GM12874 (cell line): ENCODE results near the gene TEP1.

Source experiments
- TF ChIP-seq, protein P1 (sequence below): IDR thresholded peaks from 2 replicates; pipeline ENCODE4 v1.5.1; 2011; ENCODE audit warnings: low read depth, mild to moderate bottlenecking, control low read depth, low read length, moderate library complexity; ENCODE audit not compliant: insufficient read depth

The TEP1 gene

DNA sequence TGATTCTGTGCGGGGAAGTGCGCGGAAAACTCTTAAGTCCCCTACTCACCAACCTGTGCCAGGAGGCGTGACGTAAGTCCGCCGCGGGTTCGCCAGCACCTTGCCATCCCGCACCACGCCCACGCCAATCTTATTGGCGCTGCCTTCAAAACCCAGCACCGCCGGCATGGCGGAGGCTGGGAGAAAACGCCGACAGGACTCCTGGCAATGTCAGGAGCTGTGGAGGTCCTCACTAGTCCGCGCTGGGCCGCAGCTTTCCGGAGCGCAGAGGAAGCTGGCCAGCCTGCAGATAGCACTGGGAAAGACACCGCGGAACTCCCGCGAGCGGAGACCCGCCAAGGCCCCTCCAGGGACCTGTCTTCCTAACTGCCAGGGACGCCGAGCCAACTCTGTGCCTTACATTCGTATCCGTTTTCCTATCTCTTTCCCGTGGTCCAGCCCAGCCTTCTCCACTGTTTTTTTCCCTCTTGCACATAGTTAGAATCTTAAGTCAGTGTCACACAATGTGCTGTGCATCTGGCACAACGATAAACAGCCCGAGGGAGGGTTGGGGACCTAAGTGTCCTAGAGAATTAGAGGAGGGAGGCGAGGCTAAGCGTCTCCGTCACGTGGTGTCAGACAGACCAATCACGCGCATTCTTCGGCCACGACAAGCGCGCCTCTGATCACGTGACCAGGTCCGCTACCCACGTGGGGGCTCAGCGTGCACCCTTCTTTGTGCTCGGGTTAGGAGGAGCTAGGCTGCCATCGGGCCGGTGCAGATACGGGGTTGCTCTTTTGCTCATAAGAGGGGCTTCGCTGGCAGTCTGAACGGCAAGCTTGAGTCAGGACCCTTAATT, 41.4 kb upstream of the TEP1 start, which contains the start of the genes APEX1 and OSGEP:
APEX1 (plus strand) TSS at position 711 of the 839 bp plus-strand sequence. CDS start 420 bp downstream, outside the sequence.
OSGEP (minus strand) TSS at position 297 of the 839 bp plus-strand sequence; CDS start at position 168, 129 bp downstream.
- TF ChIP-seq, protein P1, sequence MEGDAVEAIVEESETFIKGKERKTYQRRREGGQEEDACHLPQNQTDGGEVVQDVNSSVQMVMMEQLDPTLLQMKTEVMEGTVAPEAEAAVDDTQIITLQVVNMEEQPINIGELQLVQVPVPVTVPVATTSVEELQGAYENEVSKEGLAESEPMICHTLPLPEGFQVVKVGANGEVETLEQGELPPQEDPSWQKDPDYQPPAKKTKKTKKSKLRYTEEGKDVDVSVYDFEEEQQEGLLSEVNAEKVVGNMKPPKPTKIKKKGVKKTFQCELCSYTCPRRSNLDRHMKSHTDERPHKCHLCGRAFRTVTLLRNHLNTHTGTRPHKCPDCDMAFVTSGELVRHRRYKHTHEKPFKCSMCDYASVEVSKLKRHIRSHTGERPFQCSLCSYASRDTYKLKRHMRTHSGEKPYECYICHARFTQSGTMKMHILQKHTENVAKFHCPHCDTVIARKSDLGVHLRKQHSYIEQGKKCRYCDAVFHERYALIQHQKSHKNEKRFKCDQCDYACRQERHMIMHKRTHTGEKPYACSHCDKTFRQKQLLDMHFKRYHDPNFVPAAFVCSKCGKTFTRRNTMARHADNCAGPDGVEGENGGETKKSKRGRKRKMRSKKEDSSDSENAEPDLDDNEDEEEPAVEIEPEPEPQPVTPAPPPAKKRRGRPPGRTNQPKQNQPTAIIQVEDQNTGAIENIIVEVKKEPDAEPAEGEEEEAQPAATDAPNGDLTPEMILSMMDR: no peak

DNA sequence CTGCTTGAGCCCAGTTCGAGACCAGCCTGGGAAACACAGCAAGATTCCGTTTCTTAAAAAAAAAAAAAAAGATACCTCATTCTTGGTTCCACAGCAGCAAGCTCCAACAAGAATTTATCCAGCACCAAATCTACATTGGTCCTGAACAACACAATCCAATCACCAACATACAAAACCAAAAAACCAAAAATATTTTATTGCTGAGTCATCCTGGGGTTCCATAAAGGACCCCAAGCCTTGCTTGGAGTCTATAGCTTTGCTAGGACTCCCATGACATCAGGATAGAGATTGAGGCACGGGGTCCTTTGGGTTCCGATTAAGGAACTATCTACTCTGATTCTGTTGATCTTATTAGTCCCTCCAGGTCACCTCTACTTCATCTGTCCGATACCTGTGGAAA, 33.6 kb upstream of the TEP1 start:
- TF ChIP-seq, protein P1: no peak

GRCh38 chr14:20441461-20441860, 28.2 kb upstream of the TEP1 start:
- TF ChIP-seq, protein P1: no peak

- TF ChIP-seq, protein P1: no peak
These were observed 27.6 kb upstream of the TEP1 start for GRCh38 chr14:20440882-20441281.

DNA sequence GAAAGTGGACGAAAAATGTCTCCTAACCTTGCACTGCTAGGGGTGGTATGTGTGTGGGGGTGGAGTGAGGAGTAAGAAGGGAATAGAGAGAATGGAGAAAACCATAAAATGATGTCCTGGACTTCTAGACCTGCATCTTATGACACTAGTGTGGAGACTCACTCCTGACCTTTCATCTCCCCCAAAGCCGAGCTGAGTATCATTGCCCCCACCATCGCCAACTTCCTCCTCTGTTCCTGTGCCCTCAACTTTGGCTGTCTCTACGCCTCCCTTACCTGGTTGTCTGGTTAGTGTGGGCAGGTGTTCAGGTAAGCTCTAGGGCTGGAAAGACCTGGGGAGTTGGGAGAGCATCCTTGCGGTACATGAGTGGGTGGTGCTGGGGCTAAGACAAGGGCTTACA, 27.2 kb upstream of the TEP1 start:
- TF ChIP-seq, protein P1: no peak

GRCh38 chr14:20438664-20439063, 25.4 kb upstream of the TEP1 start:
- TF ChIP-seq, protein P1: no peak

DNA sequence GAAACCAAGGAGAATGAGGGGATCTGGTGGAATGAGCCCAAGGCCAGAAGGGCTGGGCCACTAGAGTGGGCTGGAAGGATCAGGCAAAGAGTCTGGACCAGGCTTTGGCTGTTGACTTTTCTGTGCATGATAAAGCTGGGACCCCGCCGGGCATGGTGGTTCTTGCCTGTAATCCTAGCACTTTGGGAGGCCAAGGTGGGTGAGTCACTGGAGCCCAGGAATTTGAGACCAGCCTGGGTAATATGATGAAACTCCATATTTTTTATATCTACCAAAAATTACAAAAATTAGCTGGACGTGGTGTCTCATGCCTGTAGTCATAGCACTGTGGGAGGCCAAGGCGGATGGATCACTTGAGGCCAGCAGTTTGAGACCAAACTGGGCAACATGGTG, 23.1 kb upstream of the TEP1 start:
- TF ChIP-seq, protein P1: no peak
